AG04449 (cell line): ENCODE results near the gene GPHN.
A peak's percentile ranks its signal among the peaks of the same experiment; 100 is the strongest.

ENCODE experiments used
- CTCF ChIA-PET: fragments of 350-600 bp; formaldehyde crosslinking; extraction: SDS; loops from one replicate; lab custom pipeline; 2021; ENCODE audit warnings: antibody characterized with exemption; lab: Yijun Ruan, JAX
- POLR2A ChIA-PET: fragments of 400-600, 350-600 bp; formaldehyde crosslinking; extraction: SDS; loops from one replicate; lab custom pipeline; 2020; ENCODE audit warnings: antibody characterized with exemption, inconsistent platforms; lab: Yijun Ruan, JAX
- DNase-seq: peaks from one replicate; pipeline ENCODE4 v3.0.0-alpha.2; 2010; ENCODE audit warnings: low read depth, low spot score
- H3K4me3 ChIP-seq: 2 replicates; pipeline ENCODE4 v1.5.1; 2011; ENCODE audit warnings: low read depth, mild to moderate bottlenecking, control low read depth, low read length
- CTCF ChIP-seq: IDR thresholded peaks from one replicate; pipeline ENCODE4 v1.5.1; 2011; ENCODE audit warnings: mild to moderate bottlenecking, moderate library complexity, low read length, control low read depth, inconsistent platforms; ENCODE audit not compliant: insufficient read depth; ENCODE audit errors: missing control alignments

GPHN gene

DNA sequence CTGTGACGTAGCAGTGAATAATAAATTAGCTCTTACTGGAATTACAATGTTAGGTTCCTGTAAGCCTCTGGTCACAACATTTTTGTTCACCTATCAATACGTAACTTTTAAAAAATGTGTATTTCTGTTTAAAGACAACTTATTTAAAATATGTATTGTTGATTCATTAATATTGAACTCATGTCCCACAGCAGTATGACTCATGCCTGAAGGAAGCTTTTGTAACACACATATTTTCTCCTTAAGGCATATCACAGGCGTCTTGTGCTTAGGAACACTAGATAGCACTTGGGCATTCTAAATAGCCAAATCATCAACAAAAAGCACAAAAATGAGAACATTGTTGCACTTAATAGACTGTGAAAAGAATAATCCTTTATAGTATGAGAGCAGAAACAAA is 92.5 kb downstream of the GPHN start:
- ChIA-PET CTCF (no interaction called here), POLR2A (no interaction called here)
- DNase-seq: peak; percentile 2
- TF ChIP-seq CTCF: no peak
- no peak overlapping the region for H3K4me3 ChIP-seq

- TF ChIP-seq CTCF: no peak
- ChIA-PET CTCF (interaction anchor here (1.0 kb wide), 1 partner anchor 22 kb away, joined by 3 read pairs; no protein-coding TSS in a partner anchor), POLR2A (no interaction called here)
- DNase-seq: no peak
- no peak overlapping the region for H3K4me3 ChIP-seq
Observed at GRCh38 chr14:66601932-66602578, 94.1 kb downstream of the GPHN start.

GRCh38 chr14:66603945-66604344 is 96.0 kb downstream of the GPHN start:
- DNase-seq: no peak
- ChIA-PET POLR2A (no interaction called here), CTCF (interaction anchor here (0.8 kb wide), 1 partner anchor 21 kb away, joined by 4 read pairs; no protein-coding TSS in a partner anchor)
- no peak overlapping the region for H3K4me3 ChIP-seq
- no peak for TF ChIP-seq CTCF

GRCh38 chr14:66606826-66607225 is 98.9 kb downstream of the GPHN start:
- ChIA-PET POLR2A (no interaction called here), CTCF (no interaction called here)
- DNase-seq: no peak
- no peak for TF ChIP-seq CTCF
- no peak overlapping the region for H3K4me3 ChIP-seq

DNA sequence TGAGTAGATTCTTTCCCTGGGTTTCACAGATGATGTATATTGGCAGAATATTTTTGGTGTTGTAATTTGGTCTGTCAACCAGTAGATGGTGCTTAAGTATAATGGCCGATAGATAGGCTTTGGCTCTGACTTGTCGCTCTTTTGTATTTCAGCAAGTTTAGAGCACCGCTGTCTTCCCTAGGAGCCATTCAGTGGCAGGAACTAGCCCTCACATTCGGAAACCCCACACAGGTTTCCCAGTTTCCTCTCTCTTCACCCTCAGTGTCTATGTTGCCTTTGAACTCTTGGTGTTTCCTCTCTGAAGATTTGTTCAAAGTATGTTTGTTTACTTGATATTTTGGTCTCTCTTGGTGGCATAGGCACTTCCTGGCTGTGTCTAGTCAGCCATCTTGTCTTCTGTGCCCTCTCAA is 102.2 kb downstream of the GPHN start:
- no peak for DNase-seq
- ChIA-PET CTCF (interaction anchor here (1.5 kb wide), 1 partner anchor 120 kb away, joined by 3 read pairs; no protein-coding TSS in a partner anchor), POLR2A (no interaction called here)
- TF ChIP-seq CTCF: peak; percentile 13
- no peak overlapping the region for H3K4me3 ChIP-seq

- TF ChIP-seq CTCF: no peak
- no peak overlapping the region for H3K4me3 ChIP-seq
- no peak for DNase-seq
- ChIA-PET POLR2A (no interaction called here), CTCF (interaction anchor here (0.8 kb wide), 1 partner anchor 11 kb away, joined by 3 read pairs; no protein-coding TSS in a partner anchor)
Observed at GRCh38 chr14:66613344-66613743, 105.4 kb downstream of the GPHN start.
